GM12801 (cell line): ENCODE data around the gene PDE11A.

ENCODE experiments used
- TF ChIP-seq, protein P1 (sequence below): IDR thresholded peaks from one replicate; pipeline ENCODE4 v1.5.1; 2011; ENCODE audit warnings: control low read depth; ENCODE audit not compliant: insufficient read length; ENCODE audit errors: extremely low read depth

PDE11A gene

DNA sequence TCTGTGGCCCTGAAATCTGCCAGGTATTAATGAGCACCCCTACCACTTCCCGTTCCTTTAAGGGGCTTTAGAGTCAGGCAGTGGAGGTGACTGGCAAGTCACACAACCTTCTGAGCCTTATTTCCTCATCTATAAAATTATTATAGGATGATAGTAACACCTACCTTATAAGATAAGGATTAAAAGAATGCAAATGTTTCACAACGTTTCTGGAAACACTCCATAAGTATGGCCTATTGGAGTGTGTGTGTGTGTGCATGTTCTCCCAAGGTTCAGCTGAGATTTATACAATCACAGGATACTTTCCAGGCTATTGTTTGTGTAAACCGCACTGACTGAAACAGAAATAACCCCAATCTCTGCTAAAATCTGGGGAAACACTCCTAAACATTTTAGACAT is 176.0 kb downstream of the PDE11A start:
- TF ChIP-seq, protein P1, sequence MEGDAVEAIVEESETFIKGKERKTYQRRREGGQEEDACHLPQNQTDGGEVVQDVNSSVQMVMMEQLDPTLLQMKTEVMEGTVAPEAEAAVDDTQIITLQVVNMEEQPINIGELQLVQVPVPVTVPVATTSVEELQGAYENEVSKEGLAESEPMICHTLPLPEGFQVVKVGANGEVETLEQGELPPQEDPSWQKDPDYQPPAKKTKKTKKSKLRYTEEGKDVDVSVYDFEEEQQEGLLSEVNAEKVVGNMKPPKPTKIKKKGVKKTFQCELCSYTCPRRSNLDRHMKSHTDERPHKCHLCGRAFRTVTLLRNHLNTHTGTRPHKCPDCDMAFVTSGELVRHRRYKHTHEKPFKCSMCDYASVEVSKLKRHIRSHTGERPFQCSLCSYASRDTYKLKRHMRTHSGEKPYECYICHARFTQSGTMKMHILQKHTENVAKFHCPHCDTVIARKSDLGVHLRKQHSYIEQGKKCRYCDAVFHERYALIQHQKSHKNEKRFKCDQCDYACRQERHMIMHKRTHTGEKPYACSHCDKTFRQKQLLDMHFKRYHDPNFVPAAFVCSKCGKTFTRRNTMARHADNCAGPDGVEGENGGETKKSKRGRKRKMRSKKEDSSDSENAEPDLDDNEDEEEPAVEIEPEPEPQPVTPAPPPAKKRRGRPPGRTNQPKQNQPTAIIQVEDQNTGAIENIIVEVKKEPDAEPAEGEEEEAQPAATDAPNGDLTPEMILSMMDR = no peak

DNA sequence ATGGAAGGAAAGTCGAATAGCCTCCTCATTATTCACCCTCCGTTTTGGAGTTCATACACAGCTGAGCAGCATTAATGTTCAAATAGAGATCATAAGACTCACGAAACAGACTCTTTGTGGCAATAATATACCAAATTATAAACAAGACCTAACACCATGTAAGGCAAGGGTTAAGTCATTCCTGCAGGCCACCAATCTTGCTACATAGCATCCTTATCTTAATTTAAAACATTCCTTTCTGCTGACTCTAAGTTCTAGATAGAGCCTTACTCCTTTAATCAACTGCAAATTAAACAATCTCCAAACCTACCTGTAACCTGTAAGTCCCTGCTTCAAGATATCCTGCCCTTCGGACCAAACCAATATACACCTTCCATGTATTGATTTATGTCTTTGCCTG is 178.0 kb downstream of the PDE11A start:
- TF ChIP-seq, protein P1 = no peak

DNA sequence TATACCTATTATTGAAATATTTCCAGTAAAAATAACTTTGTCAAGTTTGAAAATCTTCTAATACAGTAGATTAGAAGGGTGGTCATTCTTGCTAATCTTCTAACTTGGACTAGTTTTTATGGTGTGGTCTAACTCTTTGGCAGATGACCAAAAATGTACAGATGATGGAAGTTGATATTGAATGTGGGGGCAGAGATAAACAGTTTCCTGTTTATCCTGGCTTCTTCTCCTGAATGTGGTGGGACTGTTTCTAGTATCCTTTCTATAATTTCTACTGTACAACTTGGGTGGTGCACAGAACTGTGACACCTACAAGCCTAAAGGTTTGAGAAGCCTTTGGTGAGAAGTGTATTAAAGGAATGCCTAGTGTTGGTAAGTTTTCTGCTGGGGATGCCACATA is 178.7 kb downstream of the PDE11A start:
- TF ChIP-seq, protein P1 = no peak

DNA sequence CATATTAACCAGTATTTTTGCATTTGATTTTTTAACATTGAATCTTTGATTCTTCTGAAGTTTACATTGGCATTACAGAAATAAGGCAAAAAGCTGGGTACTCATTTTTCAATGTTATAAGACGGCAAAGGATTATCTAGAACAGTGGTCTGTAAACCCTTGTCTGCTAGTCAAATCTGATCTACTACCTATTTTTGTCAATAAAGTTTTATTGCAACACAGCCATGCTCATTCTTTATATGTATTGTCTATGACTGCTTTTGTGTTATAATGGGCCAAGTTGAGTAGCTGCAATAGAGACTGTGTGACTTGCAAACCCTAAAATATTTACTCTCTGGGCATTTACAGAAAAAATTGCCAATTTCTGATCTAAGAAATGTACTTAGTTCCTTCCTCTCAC is 181.0 kb downstream of the PDE11A start:
- TF ChIP-seq, protein P1 = no peak

DNA sequence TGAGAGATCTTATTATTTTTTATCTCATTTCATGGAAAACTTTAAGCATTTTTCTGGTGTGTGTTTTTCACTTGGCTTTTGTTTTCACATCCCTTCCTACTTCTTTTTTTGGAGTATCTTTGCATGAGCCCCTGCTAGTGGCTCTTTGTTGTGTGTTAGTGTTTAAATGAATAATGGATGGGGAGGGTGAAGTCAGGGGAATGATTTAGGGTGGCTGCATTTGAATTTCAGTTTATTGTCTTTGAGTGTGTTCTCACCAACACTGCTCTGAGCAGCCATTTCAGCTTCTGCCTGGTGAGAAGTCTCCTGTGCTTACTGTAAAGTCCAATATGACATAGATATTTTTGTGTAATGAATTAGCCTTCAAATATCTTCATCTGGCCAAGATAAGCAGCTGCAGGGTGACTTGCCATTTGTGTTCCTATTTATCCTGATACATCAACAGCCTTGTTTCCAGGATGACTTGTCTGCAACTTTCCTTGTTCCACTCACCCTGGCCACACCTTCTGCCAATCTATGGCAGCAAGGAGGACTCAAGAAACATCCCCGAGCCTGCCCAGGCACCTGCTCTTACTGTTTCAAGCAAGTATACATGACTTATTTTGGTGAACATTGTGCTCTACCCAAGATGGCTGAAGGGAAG is 182.6 kb downstream of the PDE11A start:
- TF ChIP-seq, protein P1 = no peak

DNA sequence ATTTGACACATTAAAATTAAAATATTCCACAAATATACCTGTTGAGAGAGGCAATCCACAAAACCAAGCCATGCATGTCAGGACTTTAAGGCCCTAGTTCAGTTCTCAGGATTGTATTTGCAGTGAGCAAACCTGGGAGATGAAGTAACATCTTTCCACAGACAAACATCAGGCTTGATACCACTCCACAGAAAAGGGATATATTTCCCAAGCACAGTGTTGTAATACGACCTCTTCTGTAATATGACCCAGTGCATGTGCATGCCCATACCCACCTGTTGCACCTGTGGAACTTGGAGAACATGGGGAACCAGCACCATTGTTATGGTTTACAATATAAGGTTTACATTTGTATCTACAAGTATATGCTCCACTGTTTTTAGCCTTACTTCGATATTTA is 184.0 kb downstream of the PDE11A start:
- TF ChIP-seq, protein P1 = no peak

DNA sequence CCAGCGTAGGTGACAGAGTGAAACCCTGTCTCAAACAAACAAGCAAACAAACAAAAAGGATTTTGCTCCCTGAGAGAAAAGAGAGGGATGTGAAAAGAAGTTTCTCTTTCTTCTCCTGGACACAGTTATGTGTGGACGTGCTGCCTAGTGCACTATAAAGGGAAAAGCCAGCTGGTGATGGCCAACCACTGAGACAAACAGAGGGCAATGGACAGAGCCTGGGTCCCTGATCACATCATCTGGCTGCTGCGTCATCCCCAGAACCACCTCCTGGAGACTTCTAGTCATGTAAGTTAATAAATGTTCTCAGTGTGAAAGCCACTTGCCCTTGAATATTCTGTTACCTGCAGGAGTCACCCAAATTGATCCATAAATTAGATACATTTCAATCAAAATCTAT is 184.9 kb downstream of the PDE11A start:
- TF ChIP-seq, protein P1 = no peak
